Inferior parietal cortex (tissue), 1 donor: Measurements from ENCODE around the gene POU4F2.

Experiments used
- DNase-seq: peaks from one replicate; pipeline ENCODE4 v3.0.0-alpha.2; 2016; ENCODE audit errors: extremely low spot score

Gene POU4F2

GRCh38 chr4:146638786-146639505 is at the start of gene POU4F2:
Gene POU4F2, plus strand, starts transcription at chr4:146638893. Its CDS starts 248 bp downstream, at chr4:146639141.
- DNase-seq = no peak

- DNase-seq = no peak
Measured at GRCh38 chr4:146590801-146591200, 47.9 kb upstream of the POU4F2 start.

- no peak for DNase-seq
Measured at GRCh38 chr4:146592019-146592418, 46.7 kb upstream of the POU4F2 start.

GRCh38 chr4:146632770-146633470 is 5.8 kb upstream of the POU4F2 start:
- DNase-seq = no peak

GRCh38 chr4:146633471-146633800 is 5.3 kb upstream of the POU4F2 start:
- DNase-seq = no peak

GRCh38 chr4:146634825-146635224 is 3.9 kb upstream of the POU4F2 start:
- no peak for DNase-seq

- DNase-seq = no peak
Measured at GRCh38 chr4:146637621-146638332, 916 bp upstream of the POU4F2 start.

- no peak for DNase-seq
Measured at GRCh38 chr4:146638333-146638785, 334 bp upstream of the POU4F2 start.

GRCh38 chr4:146639506-146639932 is 826 bp downstream of the POU4F2 start:
- DNase-seq = no peak

- no peak for DNase-seq
Measured at GRCh38 chr4:146640021-146640464, 1.4 kb downstream of the POU4F2 start.

- no peak for DNase-seq
Measured at GRCh38 chr4:146640465-146641061, 1.9 kb downstream of the POU4F2 start.

- no peak for DNase-seq
Measured at GRCh38 chr4:146641762-146642161, 3.1 kb downstream of the POU4F2 start.

- DNase-seq = no peak
Measured at GRCh38 chr4:146643812-146644401, 5.2 kb downstream of the POU4F2 start.

- no peak for DNase-seq
Measured at GRCh38 chr4:146645921-146646320, 7.2 kb downstream of the POU4F2 start.

GRCh38 chr4:146646593-146647325 is 8.1 kb downstream of the POU4F2 start:
- no peak for DNase-seq

GRCh38 chr4:146647615-146648460 is 9.1 kb downstream of the POU4F2 start:
- DNase-seq = no peak

GRCh38 chr4:146648461-146648783 is 9.7 kb downstream of the POU4F2 start:
- no peak for DNase-seq

GRCh38 chr4:146649232-146649631 is 10.5 kb downstream of the POU4F2 start:
- no peak for DNase-seq

- DNase-seq = no peak
Measured at GRCh38 chr4:146650034-146650433, 11.3 kb downstream of the POU4F2 start.
